Muscle of arm (tissue), 12 donors: Measurements from ENCODE around the gene IPO5. TPM values are rescaled to one million over a fixed set of nuclear protein-coding genes. Genes with fewer than 3 reads are reported as not detected.

Experiments used
- DNase-seq: peaks from one replicate; pipeline ENCODE4 v3.0.0-alpha.2; 2013
- polyA plus RNA-seq, 12 donors: library from polyadenylated mRNA; unstranded; fragments of 120-200 nt; gene quantifications; one replicate each; pipeline ENCODE4 v1.2.1, GENCODE V29; 2013; ENCODE audit not compliant: insufficient read length in 12 of 12

IPO5 gene
- polyA plus RNA-seq, 12 donors = 92.0 to 216 (median 189) TPM; not detected in 1

DNA sequence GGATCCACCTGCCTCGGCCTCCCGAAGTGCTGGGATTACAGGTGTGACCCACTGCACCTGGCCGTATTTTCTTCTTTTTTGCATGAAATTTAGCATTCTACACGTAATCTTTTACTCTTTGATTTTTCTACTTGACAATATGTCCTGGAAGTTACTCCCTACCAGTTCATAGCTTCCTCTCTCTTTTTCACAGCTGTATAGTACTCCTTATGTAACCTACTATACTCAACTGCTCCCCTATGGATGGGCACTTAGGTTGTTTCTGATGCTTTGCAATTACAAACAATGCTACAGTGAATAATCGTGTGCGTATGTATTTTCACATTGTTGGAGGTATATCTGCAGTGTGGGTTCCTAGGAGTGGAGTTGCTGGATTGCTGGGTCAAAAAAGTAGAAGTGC, 98.9 kb downstream of the IPO5 start:
- no peak for DNase-seq

DNA sequence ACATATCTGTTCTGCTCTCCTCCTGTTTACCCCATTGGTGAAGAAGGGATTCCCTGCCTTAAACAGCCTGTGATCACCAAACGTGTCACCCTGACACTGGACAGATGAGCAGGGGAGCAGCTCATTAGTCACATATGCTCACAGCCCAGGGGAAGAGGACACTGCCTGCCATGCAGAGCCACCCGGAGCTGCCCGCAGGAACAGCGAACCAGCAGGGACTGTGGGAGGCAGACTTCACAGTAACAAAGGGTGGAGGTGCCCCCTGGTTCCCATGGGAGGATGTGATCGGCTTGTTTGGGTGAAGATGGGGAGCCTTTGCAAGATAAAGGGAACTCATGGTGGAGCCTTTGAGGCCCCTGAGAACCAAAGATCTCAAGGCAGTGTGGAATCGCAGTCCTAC, 100.8 kb downstream of the IPO5 start:
- no peak for DNase-seq

DNA sequence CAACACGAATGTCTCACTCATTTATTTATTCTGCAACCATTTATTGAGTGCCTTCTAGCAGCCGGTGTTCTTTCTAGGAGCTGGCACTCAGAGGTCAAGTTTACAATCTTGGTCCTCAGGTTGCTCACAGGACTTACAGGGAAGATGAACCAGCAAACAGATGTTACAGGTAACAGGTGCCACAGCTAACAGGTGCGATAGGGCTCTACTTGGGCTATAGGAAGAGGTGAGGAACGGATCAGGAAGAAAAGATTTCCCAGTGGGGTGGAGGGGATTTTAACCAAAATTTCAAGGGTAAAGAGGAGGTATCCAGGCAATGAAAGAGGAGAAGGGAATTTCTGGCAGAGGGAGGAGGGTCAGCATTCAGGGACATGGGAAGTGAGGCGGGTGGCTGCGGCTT, 102.1 kb downstream of the IPO5 start:
- DNase-seq = no peak

DNA sequence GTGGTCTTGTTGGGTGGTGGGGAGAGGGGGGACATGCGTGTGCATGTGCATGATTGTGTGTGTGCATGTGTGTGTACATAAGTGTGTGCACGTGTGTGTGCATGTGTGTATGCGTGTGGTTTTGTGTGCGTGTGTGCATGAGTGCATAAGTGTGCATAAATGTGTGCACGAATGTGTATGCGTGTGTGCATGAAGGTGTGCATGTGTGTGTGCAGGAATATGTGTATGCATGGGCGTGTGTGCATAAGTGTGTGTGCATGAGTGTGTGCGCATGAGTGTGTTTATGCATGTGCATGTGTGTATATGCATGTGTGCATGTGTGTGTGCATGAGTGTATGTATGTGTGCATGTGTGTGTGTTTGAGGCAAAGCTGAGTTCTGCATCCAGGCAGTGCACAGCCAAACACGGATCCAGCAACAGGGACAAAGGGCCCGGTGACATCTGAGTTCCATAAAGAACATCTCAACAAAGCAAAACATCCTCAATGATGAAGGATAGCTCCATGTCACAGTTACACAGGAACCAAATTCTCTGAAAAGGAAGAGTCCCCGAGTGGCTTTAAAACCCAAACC, 103.5 kb downstream of the IPO5 start:
- no peak for DNase-seq

DNA sequence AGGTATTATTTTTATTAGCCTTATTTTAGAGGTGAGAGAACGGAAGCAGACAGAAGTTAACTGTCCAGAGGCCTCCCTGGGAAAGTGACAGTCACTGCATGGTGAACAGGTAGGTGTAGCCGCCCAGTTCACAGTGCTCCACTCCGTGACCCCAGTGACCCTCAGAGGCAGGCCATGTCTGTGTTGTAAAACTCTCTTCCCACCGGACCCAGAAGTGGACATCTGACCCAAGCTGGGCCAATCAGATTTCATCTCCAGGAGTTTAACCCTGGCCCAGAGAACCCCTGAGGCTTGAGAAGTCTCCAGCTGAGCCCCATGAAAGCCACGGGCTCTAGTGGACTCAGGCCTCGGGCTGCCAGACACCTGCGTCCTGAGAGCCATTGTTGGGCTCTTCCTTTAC, 105.8 kb downstream of the IPO5 start:
- DNase-seq = no peak

DNA sequence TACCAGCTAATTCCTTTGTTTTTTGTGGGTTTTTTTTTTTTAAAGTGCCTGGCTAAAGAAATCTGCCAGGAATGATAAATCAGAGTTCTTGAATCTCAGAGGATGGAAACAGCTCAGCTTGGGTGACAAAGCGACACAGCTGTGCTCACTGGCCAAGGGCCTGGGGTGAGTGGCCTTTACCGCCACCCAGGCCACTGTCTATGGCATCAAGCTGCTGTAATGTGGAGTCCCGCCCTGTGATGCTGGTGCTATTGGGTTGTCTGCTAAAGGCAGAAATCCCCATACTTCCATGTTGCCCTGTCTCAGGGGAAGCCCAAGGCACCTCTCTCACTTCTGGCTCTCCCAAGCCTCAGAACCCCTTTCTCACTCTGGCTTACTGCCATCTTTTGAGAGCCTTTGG, 106.8 kb downstream of the IPO5 start:
- no peak for DNase-seq

DNA sequence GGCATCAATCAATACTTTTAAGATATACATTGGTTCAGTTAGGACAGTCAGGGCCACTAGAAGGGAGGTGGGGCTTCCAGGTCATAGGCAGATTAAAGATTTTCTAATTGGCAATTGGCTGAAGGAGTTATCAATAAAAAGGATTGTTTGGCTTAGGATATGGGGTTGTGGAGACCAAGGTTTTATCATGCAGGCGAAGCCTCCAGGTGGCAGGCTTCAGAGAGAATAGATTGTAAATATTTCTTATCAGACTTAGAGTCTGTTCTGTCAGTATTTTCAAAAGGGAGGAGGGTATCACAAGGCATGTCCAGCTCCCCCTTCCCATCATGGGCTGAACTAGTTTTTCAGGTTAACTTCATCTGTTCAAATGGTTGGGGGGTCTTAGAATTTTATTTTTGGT, 112.0 kb downstream of the IPO5 start:
- no peak for DNase-seq

DNA sequence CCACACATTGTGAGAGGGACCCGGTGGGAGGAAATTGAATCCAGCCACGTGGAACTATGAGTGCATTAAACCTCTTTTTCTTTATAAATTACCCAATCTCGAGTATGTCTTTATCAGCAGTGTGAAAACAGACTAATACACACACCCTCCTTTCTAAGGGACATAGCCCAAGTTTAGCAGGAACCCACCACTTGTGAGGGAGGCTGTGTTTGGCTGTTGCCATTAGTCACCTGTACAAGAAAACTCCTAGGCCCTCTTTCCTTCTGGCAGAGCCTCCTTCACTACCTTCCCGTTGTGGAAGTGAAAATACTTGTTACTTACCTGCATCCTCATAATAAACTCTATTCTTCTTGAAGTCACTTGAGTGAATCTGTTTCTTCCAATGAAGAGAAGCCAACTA, 113.2 kb downstream of the IPO5 start:
- DNase-seq = no peak

DNA sequence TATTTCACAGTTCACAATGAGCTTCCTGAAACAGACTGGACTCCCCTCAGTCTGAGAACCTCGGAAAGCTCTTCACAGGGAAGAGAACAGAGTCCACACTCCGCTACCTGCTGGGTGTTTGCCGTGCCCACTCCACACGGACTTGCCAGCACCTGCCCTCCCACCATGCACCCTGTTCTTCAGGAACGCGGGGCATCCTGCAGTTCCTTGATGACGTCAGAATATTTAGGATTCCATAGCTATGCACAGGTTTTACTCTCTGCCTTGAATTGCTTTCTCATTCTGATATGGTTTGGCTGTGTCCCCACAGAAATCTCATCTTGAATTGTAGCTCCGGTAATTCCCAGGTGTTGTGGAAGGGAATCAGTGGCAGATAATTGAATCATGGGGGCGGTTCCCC, 115.0 kb downstream of the IPO5 start:
- DNase-seq = no peak

DNA sequence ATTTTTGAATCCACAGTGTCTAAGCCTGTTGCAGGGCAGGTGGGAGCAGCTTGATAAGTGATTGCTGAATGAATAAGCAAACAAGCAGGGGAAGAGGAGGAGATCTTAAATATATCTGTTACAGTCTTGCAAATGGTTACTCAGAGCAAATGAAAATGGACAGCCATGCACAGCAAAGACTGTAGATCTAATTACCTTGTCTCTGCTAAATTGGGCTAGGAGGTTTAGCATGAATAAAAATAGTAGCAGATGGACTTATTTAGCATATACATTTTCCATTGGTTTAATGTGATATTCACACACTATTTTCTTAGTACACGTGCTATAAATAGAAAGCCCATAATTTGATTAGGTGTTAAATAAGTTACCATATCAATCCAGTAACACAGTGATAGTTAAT, 116.5 kb downstream of the IPO5 start:
- DNase-seq = no peak

DNA sequence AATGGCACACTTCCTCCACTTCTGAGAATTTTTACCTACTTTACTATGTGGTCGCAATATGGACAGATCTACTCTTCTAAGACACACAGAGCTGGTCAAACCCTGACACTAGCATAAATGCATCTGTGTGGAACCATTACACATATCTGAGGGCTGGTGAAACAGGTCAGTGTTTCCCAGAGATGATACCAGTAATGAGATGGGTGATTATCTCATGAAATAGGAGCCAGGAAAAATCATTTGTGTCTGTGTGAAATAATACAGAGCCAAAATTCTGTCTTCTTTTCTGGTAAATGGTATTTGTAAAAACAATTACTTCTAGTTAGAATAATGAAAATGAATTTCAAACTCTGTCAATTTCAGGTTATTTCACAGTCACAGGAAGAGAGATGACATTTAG, 117.8 kb downstream of the IPO5 start:
- DNase-seq = no peak

DNA sequence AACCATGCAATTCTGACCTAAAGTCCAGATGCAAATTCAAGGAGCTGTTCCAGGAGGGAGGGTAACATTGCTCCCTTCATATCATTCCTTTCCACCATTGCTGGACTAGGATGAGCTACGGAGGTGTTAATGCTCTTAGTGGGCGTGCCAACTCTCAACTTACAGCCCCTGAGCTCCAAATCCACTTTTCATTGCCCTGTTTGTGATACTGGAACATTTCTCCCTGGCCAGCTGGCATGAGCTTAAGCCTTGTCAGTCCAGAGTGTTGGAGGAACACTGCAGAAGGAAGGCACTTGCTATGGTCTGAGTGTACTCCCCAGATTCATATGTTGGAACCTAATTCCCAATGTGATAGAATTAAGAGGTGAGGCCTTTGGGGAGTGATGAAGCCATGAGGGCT, 119.0 kb downstream of the IPO5 start:
- peak; percentile 16 for DNase-seq

Other genes starting within 250 kb of the IPO5 start
- gene FARP1, start 189.4 kb downstream of the IPO5 start, polyA plus RNA-seq = 100 to 1,000 TPM in 1 of 12 donors, 10 to 100 TPM in 10, not detected in 1; 67.3 to 111 (median 73.0) TPM
- not detected for gene RNF113B, start 223.6 kb downstream of the IPO5 start, polyA plus RNA-seq